HEK293T (cell line): ENCODE data around the gene KCNA2.

Experiments used
- BHLHE40 ChIP-seq: fragments of 450-650 bp; IDR thresholded peaks from 2 replicates; pipeline ENCODE4 v1.6.1; 2016; ENCODE audit warnings: mild to moderate bottlenecking, moderate library complexity, borderline replicate concordance
- ELF4 ChIP-seq: fragments of 450-650 bp; IDR thresholded peaks from 2 replicates; pipeline ENCODE4 v1.6.1; 2017; ENCODE audit warnings: antibody characterized with exemption
- FOXK2 ChIP-seq: fragments of 450-650 bp; IDR thresholded peaks from 2 replicates; pipeline ENCODE4 v1.6.1; 2016; ENCODE audit warnings: mild to moderate bottlenecking
- FOXM1 ChIP-seq: fragments of 450-650 bp; IDR thresholded peaks from 2 replicates; pipeline ENCODE4 v1.6.1; 2017; ENCODE audit warnings: mild to moderate bottlenecking, borderline replicate concordance
- PKNOX1 ChIP-seq: fragments of 450-650 bp; IDR thresholded peaks from 2 replicates; pipeline ENCODE4 v1.6.1; 2016
- SP1 ChIP-seq: fragments of 450-650 bp; IDR thresholded peaks from 2 replicates; pipeline ENCODE4 v1.6.1; 2017
- TARDBP ChIP-seq: fragments of 450-650 bp; IDR thresholded peaks from 2 replicates; pipeline ENCODE4 v1.6.1; 2016

- no peak for TF ChIP-seq BHLHE40
- TF ChIP-seq ELF4, result no peak
- no peak for TF ChIP-seq FOXK2
- no peak for TF ChIP-seq FOXM1
- no peak for TF ChIP-seq PKNOX1
- TF ChIP-seq SP1, result no peak
- no peak for TF ChIP-seq TARDBP
These were observed 20.7 kb downstream of the KCNA2 start for GRCh38 chr1:110585481-110585880.
